Measurements from ENCODE around the gene CCL24. TPM values are rescaled to one million over a fixed set of nuclear protein-coding genes. Genes with fewer than 3 reads are reported as not detected.

CCL24 gene
- total RNA-seq, 2 donors from 2014 or later, result not detected

- H3K27ac ChIP-seq, result no peak overlapping the region
- 37 to 39% methylated on average over 9 to 10 of the region's 10 CpGs for WGBS, 2 donors
- DNase-seq (no peak), ATAC-seq (no peak)
- TF ChIP-seq CTCF (IDR thresholded peaks at IDR 0.05) (no peak), POLR2A (IDR thresholded peaks at IDR 0.05) (no peak)
- no peaks in the 10 kb centered on the region for H3K4me1 ChIP-seq
- H3K36me3 ChIP-seq (replicated peaks in 1 of 2; ENCODE audit: insufficient read depth in 1 of 2, low read depth in 2 of 2), result no peaks in the 10 kb centered on the region
- no peaks in the 10 kb centered on the region for H3K9me3 ChIP-seq
- no peaks in the 10 kb centered on the region for H3K27me3 ChIP-seq
- no peak overlapping the region for H3K4me3 ChIP-seq
- intact Hi-C loops (cut with DNase I), result no loop called here
These were observed 1.9 kb upstream of the CCL24 start for GRCh38 chr7:75815418-75816064.

DNA sequence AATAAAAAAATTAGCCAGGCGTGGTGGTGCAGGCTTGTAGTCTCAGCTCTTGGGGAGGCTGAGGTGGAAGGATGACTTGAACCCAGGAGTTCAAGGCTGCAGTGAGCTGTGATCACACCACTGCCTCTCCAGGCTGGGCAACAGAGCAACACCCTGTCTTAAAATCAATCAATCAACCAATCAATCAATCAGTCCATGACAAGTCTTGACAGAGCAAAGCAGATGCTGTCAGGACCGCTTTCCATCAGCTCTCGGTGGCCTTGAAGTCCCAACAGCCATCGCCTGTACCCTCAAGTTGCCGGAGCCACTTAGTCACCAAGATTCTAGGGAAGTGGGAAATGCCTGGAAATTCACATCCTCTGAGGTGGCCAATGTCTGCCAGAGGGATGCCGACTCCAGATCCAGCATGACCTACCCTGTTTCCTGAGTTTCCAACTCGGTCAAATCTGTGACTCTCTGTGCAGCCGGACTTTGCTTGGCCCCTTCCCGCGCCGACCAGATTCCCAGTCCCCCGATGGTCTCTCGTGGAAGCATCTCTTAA lies 871 bp upstream of the CCL24 start:
- no peak overlapping the region for H3K4me3 ChIP-seq
- no peak for DNase-seq
- 74 to 77% methylated on average over 12 to 13 of the region's 13 CpGs for WGBS, 2 donors
- no peaks in the 10 kb centered on the region for H3K9me3 ChIP-seq
- no peaks in the 10 kb centered on the region for H3K36me3 ChIP-seq (replicated peaks in 1 of 2; ENCODE audit: insufficient read depth in 1 of 2, low read depth in 2 of 2)
- no peak overlapping the region for H3K27ac ChIP-seq
- ATAC-seq, result no peak
- intact Hi-C loops (cut with DNase I), result no loop called here
- TF ChIP-seq CTCF (IDR thresholded peaks at IDR 0.05) (no peak), POLR2A (IDR thresholded peaks at IDR 0.05) (no peak)
- H3K27me3 ChIP-seq, result no peaks in the 10 kb centered on the region
- H3K4me1 ChIP-seq, result no peaks in the 10 kb centered on the region

GRCh38 chr7:75813084-75813483 lies 522 bp downstream of the CCL24 start:
- peaks cover 0 to 1% (median 0%) of the 10 kb centered on the region in 3 donors for H3K9me3 ChIP-seq
- H3K27me3 ChIP-seq, result no peaks in the 10 kb centered on the region
- no peak overlapping the region for H3K27ac ChIP-seq
- intact Hi-C loops (cut with DNase I), result no loop called here
- no peak for TF ChIP-seq POLR2A (IDR thresholded peaks at IDR 0.05)
- no peak for TF ChIP-seq CTCF (IDR thresholded peaks at IDR 0.05)
- DNase-seq (no peak), ATAC-seq (no peak)
- no peak overlapping the region for H3K4me3 ChIP-seq
- H3K4me1 ChIP-seq, result no peaks in the 10 kb centered on the region
- WGBS, 2 donors, result 24 to 72% methylated on average over 3 of the region's 3 CpGs
- H3K36me3 ChIP-seq (replicated peaks in 1 of 2; ENCODE audit: insufficient read depth in 1 of 2, low read depth in 2 of 2), result no peaks in the 10 kb centered on the region

DNA sequence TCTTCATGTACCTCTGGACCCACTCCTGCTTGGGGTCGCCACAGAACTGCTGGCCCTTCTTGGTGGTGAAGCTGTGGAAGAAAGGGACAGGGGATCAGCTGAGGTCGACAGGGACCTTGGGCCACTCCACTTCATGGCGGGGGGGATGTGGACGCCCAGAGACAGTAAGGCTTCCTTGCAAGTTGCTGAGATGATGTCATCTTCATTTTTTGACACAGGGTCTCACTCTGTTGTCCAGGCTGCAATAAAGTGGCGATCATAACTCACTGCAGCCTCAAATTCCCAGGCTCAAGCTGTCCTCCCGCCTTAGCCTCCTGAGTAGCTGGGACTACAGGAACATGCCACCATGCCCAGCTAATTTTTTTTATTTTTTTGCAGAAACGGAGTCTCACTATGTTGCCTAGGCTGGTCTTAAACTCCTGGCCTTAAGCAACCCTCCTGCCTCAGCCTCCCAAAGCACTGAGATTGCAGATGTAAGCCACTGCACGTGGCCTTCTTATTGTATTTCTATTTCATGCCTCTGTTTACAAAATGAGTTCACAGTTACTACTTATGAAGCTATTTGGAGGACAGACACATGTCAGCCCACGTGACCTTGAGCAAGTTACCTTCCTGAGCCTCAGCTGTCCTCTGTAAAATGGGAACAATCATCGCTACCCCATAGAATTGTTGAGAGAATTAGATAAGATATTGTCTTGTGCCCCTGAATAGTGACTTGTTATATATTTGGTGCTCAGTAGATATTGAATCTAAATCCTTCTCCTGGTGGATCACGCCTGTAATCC lies 1.5 kb downstream of the CCL24 start:
- ATAC-seq, result no peak
- Histone ChIP-seq H3K27me3 (no peaks in the 10 kb centered on the region), H3K36me3 (replicated peaks in 1 of 2; ENCODE audit: insufficient read depth in 1 of 2, low read depth in 2 of 2) (no peaks in the 10 kb centered on the region), H3K27ac (no peak overlapping the region), H3K4me3 (no peak overlapping the region), H3K9me3 (peaks cover 0 to 11% (median 0%) of the 10 kb centered on the region in 3 donors), H3K4me1 (no peaks in the 10 kb centered on the region)
- DNase-seq, result no peak
- TF ChIP-seq CTCF (IDR thresholded peaks at IDR 0.05) (no peak), POLR2A (IDR thresholded peaks at IDR 0.05) (no peak)
- WGBS, 2 donors, result 78 to 80% methylated on average over 7 to 11 of the region's 11 CpGs
- intact Hi-C loops (cut with DNase I), result no loop called here

All from body of pancreas (tissue), 4 donors.